Measurements from ENCODE around the gene COL13A1.

Gene COL13A1

GRCh38 chr10:69848454-69848853, 46.7 kb downstream of the COL13A1 start:
- DNase-seq: no peak

GRCh38 chr10:69849825-69850224, 48.1 kb downstream of the COL13A1 start:
- DNase-seq: no peak

GRCh38 chr10:69850440-69850839, 48.7 kb downstream of the COL13A1 start:
- DNase-seq: no peak

GRCh38 chr10:69851306-69851705, 49.6 kb downstream of the COL13A1 start:
- no peak for DNase-seq

- DNase-seq: no peak
Measured at GRCh38 chr10:69853064-69853463, 51.4 kb downstream of the COL13A1 start.

- DNase-seq: no peak
Measured at GRCh38 chr10:69854511-69855345, 53.0 kb downstream of the COL13A1 start.

- DNase-seq: no peak
Measured at GRCh38 chr10:69855346-69856111, 53.8 kb downstream of the COL13A1 start.

GRCh38 chr10:69856601-69857166, 55.0 kb downstream of the COL13A1 start:
- DNase-seq: no peak

GRCh38 chr10:69858201-69858600, 56.5 kb downstream of the COL13A1 start:
- DNase-seq: no peak

- DNase-seq: no peak
Measured at GRCh38 chr10:69860271-69860670, 58.6 kb downstream of the COL13A1 start.

GRCh38 chr10:69861251-69862240, 59.8 kb downstream of the COL13A1 start:
- DNase-seq: no peak

- no peak for DNase-seq
Measured at GRCh38 chr10:69862882-69863530, 61.3 kb downstream of the COL13A1 start.

- no peak for DNase-seq
Measured at GRCh38 chr10:69863580-69863979, 61.9 kb downstream of the COL13A1 start.

GRCh38 chr10:69864321-69864720, 62.6 kb downstream of the COL13A1 start:
- no peak for DNase-seq

- no peak for DNase-seq
Measured at GRCh38 chr10:69865450-69865849, 63.7 kb downstream of the COL13A1 start.

- no peak for DNase-seq
Measured at GRCh38 chr10:69866246-69866687, 64.6 kb downstream of the COL13A1 start.

GRCh38 chr10:69866688-69867461, 65.2 kb downstream of the COL13A1 start:
- DNase-seq: no peak

GRCh38 chr10:69867699-69868558, 66.2 kb downstream of the COL13A1 start:
- no peak for DNase-seq

GRCh38 chr10:69868821-69869220, 67.1 kb downstream of the COL13A1 start:
- no peak for DNase-seq
